Hematopoietic multipotent progenitor cell treated with erythropoietin and hydrocortisone succinate and interleukin-3 and kit ligand, for 15 days (in vitro differentiated cells): Measurements from ENCODE around the gene LRRC51.

Source experiments
- DNase-seq: peaks from one replicate; pipeline ENCODE4 v3.0.0-alpha.2; 2015; ENCODE audit warnings: low spot score

Gene LRRC51

DNA sequence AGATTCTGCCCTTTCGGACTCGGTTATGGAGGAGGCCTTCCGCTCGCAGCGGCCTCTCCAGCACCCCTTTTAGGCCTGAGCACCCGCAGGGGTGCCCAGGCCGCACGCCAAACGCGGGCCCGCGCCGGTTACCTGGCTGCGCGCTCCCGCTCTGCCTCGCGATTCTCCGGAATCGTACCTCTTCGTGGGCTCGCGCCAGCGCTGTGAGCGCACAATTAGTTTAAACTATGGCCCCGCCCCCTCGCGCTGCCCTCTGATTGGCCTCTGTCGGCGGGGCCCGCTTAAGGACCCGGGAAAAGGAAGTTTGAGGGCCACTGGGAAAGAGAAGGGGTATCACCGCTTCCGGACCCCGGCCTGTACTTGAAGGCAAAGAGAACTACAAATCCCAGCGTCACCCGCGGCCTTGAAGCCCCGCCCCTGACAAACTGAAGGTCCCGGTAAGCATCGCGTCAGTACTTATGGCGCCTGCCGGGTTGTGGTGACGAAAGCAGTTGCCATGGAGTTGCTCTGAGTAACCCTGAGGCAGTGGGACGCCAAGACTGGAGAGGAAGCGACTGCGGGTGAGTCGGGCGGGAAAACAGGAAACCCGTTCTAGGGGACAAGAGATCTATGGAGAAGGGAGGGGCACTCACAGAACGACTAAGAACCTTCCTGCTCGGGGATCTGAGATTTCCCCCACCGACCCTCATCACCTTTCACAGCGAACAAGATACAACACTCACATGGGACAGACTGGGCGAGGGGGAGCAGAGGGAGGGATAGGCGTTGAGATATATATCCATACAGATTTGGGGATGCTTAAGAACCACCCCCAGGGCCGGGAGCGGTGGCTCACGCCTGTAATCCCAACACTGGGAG is at the start of gene LRRC51, which contains the start of gene NUMA1:
LRRC51 (plus strand) TSS at position 525 of the 858 bp plus-strand sequence. CDS start 8,234 bp downstream, outside the sequence.
NUMA1 (minus strand) TSS at position 217 of the 858 bp plus-strand sequence. CDS start 44,599 bp downstream, outside the sequence.
- peak; percentile 99 for DNase-seq

DNA sequence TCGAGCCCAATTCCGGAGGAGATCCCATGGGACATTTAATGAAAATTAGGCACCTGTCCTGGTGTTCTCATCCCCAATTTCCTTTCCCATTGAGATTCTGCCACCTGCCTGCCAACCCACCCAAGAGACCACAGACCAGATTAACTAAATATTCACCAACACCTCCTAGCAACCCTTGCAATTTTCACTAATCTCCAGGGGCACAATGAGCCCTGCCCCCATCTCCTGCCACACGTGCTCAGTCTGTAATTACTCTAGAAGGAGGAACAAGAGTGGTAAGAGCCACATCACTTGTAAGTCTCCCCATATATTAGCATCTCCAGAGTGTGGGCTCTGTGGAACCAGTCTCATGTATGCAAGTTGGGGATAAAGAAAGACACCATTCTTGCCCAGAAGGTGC is 44.0 kb upstream of the LRRC51 start:
- DNase-seq: no peak

DNA sequence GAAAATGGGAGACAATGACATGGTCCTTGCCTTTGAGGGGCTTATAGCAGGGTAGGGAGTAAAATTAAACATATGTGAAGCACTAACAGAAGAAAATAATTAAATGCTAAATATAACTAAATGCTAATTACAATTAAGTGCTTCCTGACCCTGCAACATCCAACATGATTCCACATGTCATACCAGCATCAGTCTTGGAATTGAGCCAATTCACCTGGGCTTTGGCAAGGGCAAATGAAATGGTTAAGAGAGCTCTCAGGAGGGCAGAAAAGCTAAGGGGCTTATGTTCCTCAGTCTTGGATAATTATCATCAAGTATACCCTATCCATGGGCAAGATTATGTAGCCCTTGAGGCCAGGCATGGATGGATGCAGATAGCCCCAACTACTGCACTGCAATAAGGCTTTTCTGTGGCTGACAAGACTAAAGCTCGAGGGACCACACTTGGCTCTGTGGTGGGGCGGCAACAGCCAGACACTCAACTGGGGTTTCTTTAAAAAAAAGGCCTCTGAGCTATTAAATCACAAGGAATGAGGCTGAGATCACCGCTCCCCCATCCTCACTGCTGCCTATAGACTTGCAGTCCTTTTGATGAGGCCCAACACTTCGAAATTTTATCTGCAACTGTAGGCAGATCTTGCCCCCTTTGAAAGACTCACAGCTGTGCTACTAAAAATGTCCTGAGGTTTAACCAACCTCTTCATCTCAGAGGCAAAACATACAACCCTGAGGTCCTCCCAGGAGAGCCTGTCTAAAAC is 42.9 kb upstream of the LRRC51 start:
- no peak for DNase-seq

DNA sequence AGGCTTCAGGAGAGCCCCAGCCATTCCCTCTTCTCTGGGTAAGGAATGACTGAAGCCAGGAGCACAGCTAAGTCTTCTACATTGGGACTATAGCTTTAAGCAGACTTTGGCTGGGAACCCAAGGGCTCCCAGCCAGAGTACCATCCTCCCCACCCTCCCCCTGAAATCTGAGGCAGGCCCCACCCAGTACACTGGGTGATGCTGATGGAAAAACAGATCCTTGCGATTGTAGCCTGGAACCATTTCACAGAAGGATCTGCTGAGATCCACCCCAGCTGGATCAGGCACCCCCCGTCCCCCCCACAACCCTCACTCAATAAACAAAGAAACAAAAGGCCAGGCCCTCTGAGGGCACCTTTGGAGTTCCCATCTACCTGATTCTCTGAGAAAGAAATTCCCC is 42.2 kb upstream of the LRRC51 start:
- peak; percentile 46 for DNase-seq

- no peak for DNase-seq
Measured at GRCh38 chr11:72039031-72039855, 41.4 kb upstream of the LRRC51 start.

DNA sequence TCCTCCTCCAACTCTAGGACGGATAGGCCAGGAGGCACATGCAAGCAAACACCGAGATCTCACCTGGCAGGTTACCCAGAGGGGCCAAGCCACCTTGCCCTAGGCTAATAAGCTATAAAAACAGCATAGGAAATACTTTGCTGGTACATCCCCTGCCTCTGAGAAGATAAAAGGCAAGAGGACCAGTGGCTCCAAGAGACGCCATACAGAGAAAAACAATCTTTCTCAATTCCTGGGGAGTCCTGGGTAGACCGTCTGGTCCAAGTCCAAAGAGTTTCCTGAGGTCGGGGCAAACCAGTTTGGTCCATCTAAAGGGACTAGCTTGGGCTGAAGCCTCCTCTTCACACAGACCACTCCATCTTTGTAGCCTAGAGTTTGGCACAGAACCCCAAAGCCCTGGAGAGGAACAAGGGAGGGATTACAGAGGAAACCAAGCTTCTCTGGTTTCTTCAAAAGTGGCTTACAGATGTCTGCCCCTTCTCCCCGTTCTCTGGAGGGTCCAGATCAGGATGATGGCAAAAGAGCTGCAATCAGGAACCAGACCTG is 40.7 kb upstream of the LRRC51 start:
- no peak for DNase-seq

- peak; percentile 87 for DNase-seq
Measured at GRCh38 chr11:72040491-72041363, 39.9 kb upstream of the LRRC51 start.

DNA sequence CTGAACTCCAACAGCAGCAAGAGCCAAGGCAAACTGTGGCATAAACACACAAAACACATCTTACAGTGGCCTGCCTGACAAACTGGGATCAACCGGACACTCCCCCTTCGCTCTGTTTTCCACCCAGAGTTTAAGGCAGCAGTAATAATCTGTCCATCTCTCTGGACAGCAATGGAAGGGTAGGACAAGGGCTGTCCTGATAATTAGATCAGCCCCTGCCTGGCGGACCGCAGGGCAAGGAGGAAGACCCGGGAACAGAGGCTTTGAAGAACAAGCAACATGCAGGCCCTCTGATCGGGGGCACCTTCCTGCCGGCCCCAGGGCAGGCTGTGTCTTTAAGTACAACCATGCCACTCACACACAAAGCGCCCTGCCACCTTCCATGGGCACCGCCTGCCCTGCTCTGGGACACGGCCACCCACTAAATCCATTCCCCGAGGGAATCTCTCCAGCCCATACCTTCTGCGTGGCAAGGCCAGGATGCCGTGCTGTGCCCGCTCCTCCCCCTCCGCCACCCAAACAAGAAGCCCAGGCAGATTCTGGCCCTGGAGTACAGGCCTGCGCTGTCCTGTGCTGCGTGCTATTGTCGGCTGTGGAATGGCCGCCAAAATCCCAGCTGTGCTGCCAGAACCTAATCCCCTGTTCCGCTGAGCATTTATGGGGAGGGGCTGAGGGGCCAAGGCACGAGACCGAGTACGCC is 39.1 kb upstream of the LRRC51 start:
- DNase-seq: no peak

- DNase-seq: no peak
Measured at GRCh38 chr11:72042064-72042745, 38.4 kb upstream of the LRRC51 start.

DNA sequence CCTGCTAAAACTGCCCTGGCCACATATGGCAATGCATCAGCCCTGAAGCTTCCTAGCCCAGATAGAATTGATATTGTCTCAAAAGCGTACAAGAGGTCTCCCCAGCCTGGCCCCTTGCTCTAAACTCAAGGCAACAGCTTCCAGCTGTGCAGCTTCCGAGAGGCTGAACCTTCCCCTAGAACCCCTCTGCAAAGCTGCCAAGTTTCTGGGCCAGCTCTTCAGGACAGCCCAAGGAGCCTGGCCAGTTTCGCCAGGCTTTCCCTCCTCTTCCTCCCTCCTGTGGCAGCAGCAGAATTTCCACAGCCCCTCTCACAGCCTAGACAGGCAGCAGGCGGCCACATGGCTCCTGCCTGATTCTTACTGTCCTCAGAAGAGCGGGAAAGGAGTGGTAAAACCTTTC is 34.8 kb upstream of the LRRC51 start:
- DNase-seq: no peak

GRCh38 chr11:72048766-72049460 is 31.7 kb upstream of the LRRC51 start:
- no peak for DNase-seq

DNA sequence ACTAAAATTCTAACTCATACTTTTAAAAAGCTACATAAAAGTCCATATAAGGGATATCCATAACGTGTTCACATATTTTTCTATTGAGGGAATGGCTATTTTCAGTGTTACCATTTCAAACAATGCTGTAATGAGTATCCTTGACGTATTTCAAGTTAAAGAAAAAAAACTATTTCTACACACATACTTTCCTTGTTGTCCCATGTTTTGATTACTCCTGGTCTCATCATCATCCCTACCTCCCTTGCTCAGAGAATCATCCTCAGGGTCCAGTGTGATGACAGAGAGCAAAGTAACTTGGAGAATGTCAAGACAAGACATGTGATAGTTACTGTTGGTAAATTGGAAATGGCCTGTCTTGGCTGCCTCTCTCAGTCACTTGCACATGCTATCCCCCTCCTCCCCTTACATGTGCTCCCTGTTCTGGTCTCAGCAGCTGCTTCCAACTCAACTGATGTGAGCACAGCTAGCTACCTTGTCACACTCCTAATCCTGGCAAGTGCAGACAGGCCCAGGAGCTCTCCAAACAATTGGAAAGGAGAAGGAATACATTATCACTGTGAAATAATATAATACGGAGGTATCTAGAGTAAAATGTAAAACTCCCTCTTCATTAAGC is 22.1 kb upstream of the LRRC51 start:
- DNase-seq: no peak

- DNase-seq: no peak
Measured at GRCh38 chr11:72061739-72062396, 18.8 kb upstream of the LRRC51 start.

GRCh38 chr11:72066855-72067254 is 13.8 kb upstream of the LRRC51 start:
- DNase-seq: no peak

- no peak for DNase-seq
Measured at GRCh38 chr11:72067266-72067665, 13.4 kb upstream of the LRRC51 start.

- DNase-seq: no peak
Measured at GRCh38 chr11:72067676-72068075, 13.0 kb upstream of the LRRC51 start.

DNA sequence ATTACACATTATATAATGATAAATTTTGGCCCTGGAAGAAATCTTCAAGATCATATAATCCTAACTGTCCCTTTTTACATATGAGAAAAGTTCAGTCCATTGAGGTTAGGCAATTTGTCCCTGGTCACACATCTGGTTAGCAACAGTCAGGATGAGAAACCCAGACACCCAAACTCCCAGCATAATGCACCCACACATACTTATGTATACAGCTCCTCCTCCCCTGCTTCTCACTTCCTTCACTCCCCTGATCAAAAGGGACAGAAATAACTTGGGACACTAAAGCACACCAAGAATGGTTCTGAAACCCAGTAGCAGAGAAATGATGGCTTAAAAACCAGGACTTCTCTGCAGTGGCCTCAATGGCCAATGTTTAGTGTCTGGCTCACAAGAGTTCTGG is 11.4 kb upstream of the LRRC51 start:
- DNase-seq: no peak

GRCh38 chr11:72069787-72070251 is 10.8 kb upstream of the LRRC51 start:
- peak; percentile 69 for DNase-seq
